H1 (cell line): ENCODE data around the gene TMEM39B. TPM values are rescaled to one million over a fixed set of nuclear protein-coding genes. Genes with fewer than 3 reads are reported as not detected.

Source experiments
- JUND ChIP-seq: IDR thresholded peaks from 2 replicates; pipeline ENCODE4 v1.6.1; 2011; ENCODE audit warnings: mild to moderate bottlenecking, improper control_type of control experiment, low read length
- POLR2AphosphoS5 ChIP-seq: IDR thresholded peaks from 2 replicates; pipeline ENCODE4 v1.6.1; 2011; ENCODE audit warnings: low read depth, low read length
- SIRT6 ChIP-seq: IDR thresholded peaks from one replicate; pipeline ENCODE4 v1.7.1; 2012; ENCODE audit warnings: low read length, inconsistent platforms
- SP4 ChIP-seq: IDR thresholded peaks from 2 replicates; pipeline ENCODE4 v1.6.1; 2012; ENCODE audit warnings: low read length, inconsistent platforms
- TCF12 ChIP-seq: IDR thresholded peaks from 2 replicates; pipeline ENCODE4 v1.6.1; 2011; ENCODE audit warnings: low read depth, mild to moderate bottlenecking, low read length
- polyA plus RNA-seq, 7 experiments: library from polyadenylated mRNA; depleted of rRNA in 3 of 7; stranded (reverse) in 5 of 7; unstranded in 2 of 7; fragments of >200 nt in 5 of 7; fragments of 200-250 nt in 2 of 7; gene quantifications; 1 replicate in 5 of 7; 2 replicates in 1 of 7; 4 replicates in 1 of 7; pipeline versions ENCODE4 v1.2.1 to v1.2.3, GENCODE V29; 2011 to 2013; ENCODE audit warnings: missing spikeins in 2 of 7, mixed read lengths in 2 of 7
- total RNA-seq: library from RNA; stranded (reverse); fragmentation: NEBNext Ultra II Directional; extraction: Animal tissue kit (Norgen Biotek cat#: 25700); gene quantifications from 2 replicates; pipeline ENCODE4 v1.2.1, GENCODE V29; 2021
- TF ChIP-seq, protein P1 (sequence below): fragments of 300-600 bp; sonication (generic); IDR thresholded peaks from 2 replicates; pipeline ENCODE4 v1.7.1; 2012; ENCODE audit warnings: low read length, moderate library complexity, mild to moderate bottlenecking, inconsistent platforms; ENCODE audit not compliant: insufficient replicate concordance

TMEM39B gene
- total and polyA plus RNA-seq, 2 of the 8 experiments (the other 6 are each of a cell fraction or from before 2014, with no cell fraction given) = 25.3 to 32.7 TPM

DNA sequence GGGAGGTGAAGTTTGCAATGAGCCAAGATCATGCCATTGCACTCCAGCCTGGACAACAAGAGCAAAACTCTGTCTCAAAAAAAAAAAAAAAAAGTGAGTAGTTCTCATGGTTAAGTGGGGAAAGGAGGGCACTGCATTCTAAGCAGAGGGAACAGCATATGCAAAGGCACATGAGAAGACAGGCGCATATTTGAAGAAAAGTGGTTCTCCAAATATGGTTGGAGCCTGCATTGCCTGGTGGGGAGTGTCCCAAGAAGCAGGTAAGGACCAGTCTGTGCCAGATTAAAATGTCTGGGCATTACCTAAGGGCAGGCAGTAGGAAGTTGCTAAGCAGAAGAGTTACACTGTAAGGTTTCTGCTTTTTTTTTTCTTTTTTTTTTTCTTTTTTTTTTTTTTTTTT is 32.6 kb downstream of the TMEM39B start (continued):
- TF ChIP-seq, protein P1, sequence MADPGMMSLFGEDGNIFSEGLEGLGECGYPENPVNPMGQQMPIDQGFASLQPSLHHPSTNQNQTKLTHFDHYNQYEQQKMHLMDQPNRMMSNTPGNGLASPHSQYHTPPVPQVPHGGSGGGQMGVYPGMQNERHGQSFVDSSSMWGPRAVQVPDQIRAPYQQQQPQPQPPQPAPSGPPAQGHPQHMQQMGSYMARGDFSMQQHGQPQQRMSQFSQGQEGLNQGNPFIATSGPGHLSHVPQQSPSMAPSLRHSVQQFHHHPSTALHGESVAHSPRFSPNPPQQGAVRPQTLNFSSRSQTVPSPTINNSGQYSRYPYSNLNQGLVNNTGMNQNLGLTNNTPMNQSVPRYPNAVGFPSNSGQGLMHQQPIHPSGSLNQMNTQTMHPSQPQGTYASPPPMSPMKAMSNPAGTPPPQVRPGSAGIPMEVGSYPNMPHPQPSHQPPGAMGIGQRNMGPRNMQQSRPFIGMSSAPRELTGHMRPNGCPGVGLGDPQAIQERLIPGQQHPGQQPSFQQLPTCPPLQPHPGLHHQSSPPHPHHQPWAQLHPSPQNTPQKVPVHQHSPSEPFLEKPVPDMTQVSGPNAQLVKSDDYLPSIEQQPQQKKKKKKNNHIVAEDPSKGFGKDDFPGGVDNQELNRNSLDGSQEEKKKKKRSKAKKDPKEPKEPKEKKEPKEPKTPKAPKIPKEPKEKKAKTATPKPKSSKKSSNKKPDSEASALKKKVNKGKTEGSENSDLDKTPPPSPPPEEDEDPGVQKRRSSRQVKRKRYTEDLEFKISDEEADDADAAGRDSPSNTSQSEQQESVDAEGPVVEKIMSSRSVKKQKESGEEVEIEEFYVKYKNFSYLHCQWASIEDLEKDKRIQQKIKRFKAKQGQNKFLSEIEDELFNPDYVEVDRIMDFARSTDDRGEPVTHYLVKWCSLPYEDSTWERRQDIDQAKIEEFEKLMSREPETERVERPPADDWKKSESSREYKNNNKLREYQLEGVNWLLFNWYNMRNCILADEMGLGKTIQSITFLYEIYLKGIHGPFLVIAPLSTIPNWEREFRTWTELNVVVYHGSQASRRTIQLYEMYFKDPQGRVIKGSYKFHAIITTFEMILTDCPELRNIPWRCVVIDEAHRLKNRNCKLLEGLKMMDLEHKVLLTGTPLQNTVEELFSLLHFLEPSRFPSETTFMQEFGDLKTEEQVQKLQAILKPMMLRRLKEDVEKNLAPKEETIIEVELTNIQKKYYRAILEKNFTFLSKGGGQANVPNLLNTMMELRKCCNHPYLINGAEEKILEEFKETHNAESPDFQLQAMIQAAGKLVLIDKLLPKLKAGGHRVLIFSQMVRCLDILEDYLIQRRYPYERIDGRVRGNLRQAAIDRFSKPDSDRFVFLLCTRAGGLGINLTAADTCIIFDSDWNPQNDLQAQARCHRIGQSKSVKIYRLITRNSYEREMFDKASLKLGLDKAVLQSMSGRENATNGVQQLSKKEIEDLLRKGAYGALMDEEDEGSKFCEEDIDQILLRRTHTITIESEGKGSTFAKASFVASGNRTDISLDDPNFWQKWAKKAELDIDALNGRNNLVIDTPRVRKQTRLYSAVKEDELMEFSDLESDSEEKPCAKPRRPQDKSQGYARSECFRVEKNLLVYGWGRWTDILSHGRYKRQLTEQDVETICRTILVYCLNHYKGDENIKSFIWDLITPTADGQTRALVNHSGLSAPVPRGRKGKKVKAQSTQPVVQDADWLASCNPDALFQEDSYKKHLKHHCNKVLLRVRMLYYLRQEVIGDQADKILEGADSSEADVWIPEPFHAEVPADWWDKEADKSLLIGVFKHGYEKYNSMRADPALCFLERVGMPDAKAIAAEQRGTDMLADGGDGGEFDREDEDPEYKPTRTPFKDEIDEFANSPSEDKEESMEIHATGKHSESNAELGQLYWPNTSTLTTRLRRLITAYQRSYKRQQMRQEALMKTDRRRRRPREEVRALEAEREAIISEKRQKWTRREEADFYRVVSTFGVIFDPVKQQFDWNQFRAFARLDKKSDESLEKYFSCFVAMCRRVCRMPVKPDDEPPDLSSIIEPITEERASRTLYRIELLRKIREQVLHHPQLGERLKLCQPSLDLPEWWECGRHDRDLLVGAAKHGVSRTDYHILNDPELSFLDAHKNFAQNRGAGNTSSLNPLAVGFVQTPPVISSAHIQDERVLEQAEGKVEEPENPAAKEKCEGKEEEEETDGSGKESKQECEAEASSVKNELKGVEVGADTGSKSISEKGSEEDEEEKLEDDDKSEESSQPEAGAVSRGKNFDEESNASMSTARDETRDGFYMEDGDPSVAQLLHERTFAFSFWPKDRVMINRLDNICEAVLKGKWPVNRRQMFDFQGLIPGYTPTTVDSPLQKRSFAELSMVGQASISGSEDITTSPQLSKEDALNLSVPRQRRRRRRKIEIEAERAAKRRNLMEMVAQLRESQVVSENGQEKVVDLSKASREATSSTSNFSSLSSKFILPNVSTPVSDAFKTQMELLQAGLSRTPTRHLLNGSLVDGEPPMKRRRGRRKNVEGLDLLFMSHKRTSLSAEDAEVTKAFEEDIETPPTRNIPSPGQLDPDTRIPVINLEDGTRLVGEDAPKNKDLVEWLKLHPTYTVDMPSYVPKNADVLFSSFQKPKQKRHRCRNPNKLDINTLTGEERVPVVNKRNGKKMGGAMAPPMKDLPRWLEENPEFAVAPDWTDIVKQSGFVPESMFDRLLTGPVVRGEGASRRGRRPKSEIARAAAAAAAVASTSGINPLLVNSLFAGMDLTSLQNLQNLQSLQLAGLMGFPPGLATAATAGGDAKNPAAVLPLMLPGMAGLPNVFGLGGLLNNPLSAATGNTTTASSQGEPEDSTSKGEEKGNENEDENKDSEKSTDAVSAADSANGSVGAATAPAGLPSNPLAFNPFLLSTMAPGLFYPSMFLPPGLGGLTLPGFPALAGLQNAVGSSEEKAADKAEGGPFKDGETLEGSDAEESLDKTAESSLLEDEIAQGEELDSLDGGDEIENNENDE = no peak
- TF ChIP-seq SP4 (no peak), SIRT6 (no peak), POLR2AphosphoS5 (no peak), TCF12 (no peak), JUND (no peak)
- TF ChIP-seq, all 59 proteins: peak for 0
